Activated effector memory CD4-positive, alpha-beta T cell treated with anti-CD3 and anti-CD28 coated beads, Interleukin-2, amount 50 U/mL, for 16 hours (primary cell): ENCODE results near the gene SIT1.

ENCODE experiments used
- DNase-seq: peaks from one replicate; pipeline ENCODE4 v3.0.0-alpha.2; 2020

SIT1 gene

DNA sequence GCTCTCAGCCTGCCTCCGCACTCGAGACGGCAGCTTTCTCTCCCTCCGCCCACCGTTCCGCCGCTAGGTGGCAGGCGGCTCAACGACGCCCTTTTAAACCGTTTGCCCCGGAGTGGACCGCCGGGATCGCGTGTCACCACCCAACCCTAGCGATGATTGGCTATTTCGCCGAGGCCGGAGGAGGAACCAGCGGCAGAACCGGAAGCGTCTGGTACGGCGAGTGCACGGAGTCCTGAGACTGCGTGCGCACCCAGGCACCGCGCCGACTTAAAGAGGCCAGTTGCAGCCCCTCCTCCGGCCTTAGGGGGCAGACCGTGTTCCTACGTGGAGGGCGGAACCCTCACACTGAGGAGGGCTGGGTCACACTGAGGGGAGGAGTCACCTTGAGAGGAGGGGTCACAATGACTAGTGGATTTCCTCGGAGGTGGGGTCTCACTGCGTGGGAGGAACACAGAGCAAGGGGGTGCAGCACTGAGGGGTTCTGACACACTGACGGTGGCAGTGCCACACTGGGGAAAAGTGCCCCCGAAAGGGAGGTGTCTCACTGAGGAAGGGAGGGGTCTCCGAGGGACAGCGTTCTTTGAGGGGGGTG lies 46.6 kb downstream of the SIT1 start:
- peak; percentile 100 for DNase-seq

DNA sequence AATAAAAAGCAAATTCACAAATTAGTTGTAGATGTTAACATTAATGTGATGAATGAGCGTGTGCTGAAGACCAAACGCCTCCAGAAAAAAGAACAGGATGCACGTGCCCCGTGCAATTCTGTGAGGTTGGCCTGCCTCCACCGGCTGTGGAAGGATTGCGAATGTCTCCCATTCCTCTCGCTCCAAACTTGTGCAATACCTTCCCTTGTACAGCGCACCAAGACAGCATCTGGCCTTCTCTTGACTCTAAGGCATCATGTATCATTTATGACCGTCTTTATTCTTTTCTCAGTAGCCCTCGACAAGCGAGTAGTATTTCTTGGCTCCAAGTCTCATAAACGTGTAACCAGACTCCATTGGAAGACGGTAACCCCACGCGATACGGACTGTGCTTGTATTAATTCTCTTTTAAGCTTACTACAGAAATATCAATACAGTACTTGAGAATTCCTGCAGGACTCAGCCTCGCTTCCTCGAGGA lies 47.2 kb downstream of the SIT1 start:
- DNase-seq = no peak

DNA sequence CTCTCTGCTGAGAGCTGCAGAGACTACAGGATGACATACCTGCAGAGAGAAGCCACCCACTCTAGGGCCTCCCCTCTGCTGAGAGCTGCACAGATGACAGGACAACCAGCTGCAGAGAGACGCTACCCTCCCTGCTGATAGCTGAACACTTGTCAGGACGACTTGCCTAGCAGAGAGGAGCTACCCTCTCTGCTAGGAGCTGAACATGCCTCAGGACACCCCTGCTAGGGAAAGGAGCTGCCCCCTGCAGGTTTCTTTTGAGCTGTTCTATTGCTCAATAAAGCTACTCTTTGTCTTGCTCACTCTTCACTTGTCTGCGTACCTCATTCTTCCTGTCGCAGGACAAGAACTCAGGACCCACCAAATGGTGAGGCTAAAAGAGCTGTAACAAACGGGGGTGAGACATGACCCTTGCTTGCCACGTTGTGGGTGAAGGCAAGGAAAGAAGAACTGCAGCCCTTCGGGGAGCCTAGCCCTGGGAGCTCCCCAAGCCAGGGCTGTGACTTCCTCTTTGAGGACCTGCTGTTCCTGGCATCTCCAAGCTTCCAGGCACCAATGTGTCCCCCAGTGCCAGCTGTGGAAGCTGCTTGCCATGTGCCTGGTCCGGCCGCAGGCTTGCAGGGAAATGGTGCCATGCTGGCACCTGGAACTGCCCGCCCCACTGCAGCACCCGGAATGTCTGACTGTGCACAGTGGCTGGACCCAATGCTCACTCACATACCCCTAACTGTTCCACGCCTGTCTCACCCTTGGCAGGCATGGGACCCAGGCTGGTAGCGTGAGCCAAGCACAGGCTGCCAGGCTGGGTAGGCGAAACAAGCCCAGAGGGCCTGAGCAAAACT lies 50.7 kb downstream of the SIT1 start:
- no peak for DNase-seq
